Measurements from ENCODE around the gene FASN. TPM values are rescaled to one million over a fixed set of nuclear protein-coding genes. Genes with fewer than 3 reads are reported as not detected.
A peak's percentile ranks its signal among the peaks of the same experiment; 100 is the strongest.

The FASN gene
- total and polyA plus RNA-seq, 2 donors (not counting 1 experiment from before 2014, with no cell fraction given): 19.4 to 35.6 TPM

DNA sequence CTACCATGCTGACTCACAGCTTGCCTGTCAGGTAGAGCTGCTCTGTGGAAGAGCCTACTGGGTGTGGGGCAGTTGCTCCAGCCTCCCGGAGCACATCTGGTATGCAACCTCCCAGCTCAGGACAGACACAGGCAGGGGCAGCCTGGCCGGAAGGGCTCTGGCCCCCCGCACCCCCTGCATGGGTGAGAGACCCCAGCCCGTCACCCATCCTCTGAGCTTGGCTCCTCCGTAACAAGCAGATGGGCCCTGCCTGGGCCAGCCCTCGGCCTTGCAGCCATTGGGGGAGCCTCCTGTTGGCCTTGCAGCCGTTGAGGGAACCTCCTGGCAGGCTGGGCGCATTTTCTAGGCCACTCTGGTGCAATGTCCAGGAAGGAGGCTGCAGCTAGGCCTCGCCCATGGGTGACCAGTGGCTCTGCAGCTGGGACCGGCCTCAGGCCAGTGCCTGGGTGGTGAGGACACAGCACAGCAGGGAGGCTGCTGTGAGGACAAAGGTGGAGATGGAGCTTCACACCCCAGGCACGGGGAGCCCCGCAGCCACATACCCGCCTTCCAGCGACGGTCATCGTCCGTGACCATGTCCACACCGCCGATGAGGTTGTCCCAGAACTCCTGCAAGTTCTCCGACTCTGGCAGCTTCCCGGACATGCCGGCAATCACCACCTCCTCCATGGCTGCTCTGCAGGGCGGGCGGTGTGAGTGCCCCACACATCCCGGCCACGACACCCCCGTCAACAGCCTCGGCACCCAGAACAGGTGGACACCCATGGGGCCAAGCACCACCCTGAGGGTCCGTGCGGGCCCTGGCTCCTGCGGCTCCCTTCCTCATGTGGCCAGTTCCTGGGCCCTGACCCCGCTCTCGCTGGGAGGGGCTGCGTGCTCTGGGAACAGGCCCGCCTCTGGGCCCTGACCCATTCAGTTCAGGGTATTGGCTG is 2.0 kb downstream of the FASN start:
- H3K4me2 ChIP-seq (replicated peaks; ENCODE audit: low read depth, low read length, poor library complexity, severe bottlenecking): peak overlapping the region; percentile 99
- no peaks in the 10 kb centered on the region for H3K9me3 Mint-ChIP-seq (ENCODE audit: insufficient read depth)
- H3K79me2 ChIP-seq (ENCODE audit: control insufficient read depth, insufficient read depth, low read length): peaks cover 35% of the 10 kb centered on the region
- peaks cover 16 to 28% of the 10 kb centered on the region in 2 donors for H3K4me1 ChIP-seq (ENCODE audit: control insufficient read depth in 2 of 2, insufficient read depth in 2 of 2, low read length in 2 of 2)
- peaks cover 9% of the 10 kb centered on the region for H3K4me1 Mint-ChIP-seq
- DNase-seq (no peak), ATAC-seq (ENCODE audit: low read depth) (no peak)
- no peaks in the 10 kb centered on the region for H3K27me3 ChIP-seq (replicated peaks in 1 of 4; ENCODE audit: control extremely low read depth in 1 of 4, control insufficient read depth in 3 of 4, insufficient read depth in 4 of 4, low read length in 3 of 4)
- TF ChIP-seq EZH2 (IDR thresholded peaks at IDR 0.05; ENCODE audit: borderline replicate concordance, insufficient read depth, low read depth, low read length, poor library complexity, severe bottlenecking): no peak
- TF ChIP-seq CTCF (IDR thresholded peaks at IDR 0.05): no peak
- 97% methylated on average over 33 of the region's 35 CpGs for WGBS (ENCODE audit: insufficient coverage)
- H3K36me3 ChIP-seq (replicated peaks in 1 of 2; ENCODE audit: control extremely low read depth in 1 of 2, control insufficient read depth in 1 of 2, extremely low read depth in 1 of 2, insufficient read depth in 2 of 2, low read length in 1 of 2): peaks cover 0 to 34% of the 10 kb centered on the region in 2 experiments
- peaks cover 15% of the 10 kb centered on the region for H4K20me1 ChIP-seq (ENCODE audit: control insufficient read depth, insufficient read depth, low read length, poor library complexity, severe bottlenecking)
- no peaks in the 10 kb centered on the region for H3K9me3 ChIP-seq (ENCODE audit: control extremely low read depth in 1 of 3, control insufficient read depth in 2 of 3, insufficient read depth in 1 of 3, low read length in 2 of 3)
- ChIA-PET CTCF (interaction anchor here (1.0 kb wide), 1 partner anchor 66 kb away, joined by 3 read pairs; no protein-coding TSS in a partner anchor), POLR2A (interaction anchor here (0.6 to 1.2 kb wide), 2 partner anchors 10 to 855 kb away, joined by 3 to 7 read pairs; no protein-coding TSS in a partner anchor)
- H3K27ac Mint-ChIP-seq: peak overlapping the region; percentile 53
- intact Hi-C loops (cut with micrococcal nuclease): loop anchor here (5.0 to 10.0 kb wide), 2 partner anchors 119 to 956 kb away; partner anchors contain the start of gene CCDC57
- no peak overlapping the region for H2AFZ ChIP-seq (ENCODE audit: insufficient read depth, low read depth, low read length, poor library complexity, severe bottlenecking)
- H3K9ac ChIP-seq (ENCODE audit: low read length): no peak overlapping the region
- H3K27me3 Mint-ChIP-seq: no peaks in the 10 kb centered on the region
- no peak overlapping the region for H3K27ac ChIP-seq (ENCODE audit: low read length in 2 of 2)
- H3K4me3 Mint-ChIP-seq: peak overlapping the region; percentile 50
- no peak overlapping the region for H3K4me3 ChIP-seq (ENCODE audit: control extremely low read depth in 1 of 5, extremely low read depth in 1 of 5, insufficient read depth in 1 of 5, low read depth in 2 of 5, low read length in 4 of 5)

All from B cell (primary cell).